HL-60 (cell line): ENCODE data around the gene LMBRD1.
"Not testable (repeated sequence)": the region's sequence is repeated elsewhere in the genome, so short reads cannot be mapped to it uniquely, and the experiment has no call there.

ENCODE experiments used
- POLR2AphosphoS5 ChIP-seq: IDR thresholded peaks from 2 replicates; pipeline ENCODE4 v1.6.1; 2012; ENCODE audit warnings: low read depth
- SPI1 ChIP-seq: IDR thresholded peaks from 2 replicates; pipeline ENCODE4 v1.6.1; 2012; ENCODE audit warnings: low read depth, mild to moderate bottlenecking, borderline replicate concordance
- TF ChIP-seq, protein P1 (sequence below): IDR thresholded peaks from one replicate; pipeline ENCODE4 v1.5.1; 2011; ENCODE audit warnings: low read length, control low read depth, inconsistent platforms; ENCODE audit not compliant: insufficient read depth
- TF ChIP-seq, protein P2 (sequence below): IDR thresholded peaks from 2 replicates; pipeline ENCODE4 v1.6.1; 2012; ENCODE audit warnings: low read depth; ENCODE audit not compliant: insufficient replicate concordance

DNA sequence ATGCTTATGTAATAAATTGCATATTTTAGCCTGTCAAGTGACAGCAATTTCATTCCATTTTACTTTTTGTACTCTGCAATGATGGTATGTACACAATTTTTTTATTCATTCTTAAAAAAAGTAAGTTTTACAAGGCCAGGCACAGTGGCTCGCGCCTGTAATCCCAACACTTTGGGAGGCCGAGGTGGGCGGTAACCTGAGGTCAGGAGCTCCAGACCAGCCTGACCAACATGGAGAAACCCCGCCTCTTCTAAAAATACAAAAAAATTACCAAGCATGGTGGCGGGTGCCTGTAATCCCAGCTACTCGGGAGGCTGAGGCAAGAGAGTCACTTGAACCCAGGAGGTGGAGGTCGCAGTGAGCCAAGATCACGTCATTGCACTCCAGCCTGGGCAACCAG, 130.0 kb downstream of the LMBRD1 start:
- TF ChIP-seq, protein P1, sequence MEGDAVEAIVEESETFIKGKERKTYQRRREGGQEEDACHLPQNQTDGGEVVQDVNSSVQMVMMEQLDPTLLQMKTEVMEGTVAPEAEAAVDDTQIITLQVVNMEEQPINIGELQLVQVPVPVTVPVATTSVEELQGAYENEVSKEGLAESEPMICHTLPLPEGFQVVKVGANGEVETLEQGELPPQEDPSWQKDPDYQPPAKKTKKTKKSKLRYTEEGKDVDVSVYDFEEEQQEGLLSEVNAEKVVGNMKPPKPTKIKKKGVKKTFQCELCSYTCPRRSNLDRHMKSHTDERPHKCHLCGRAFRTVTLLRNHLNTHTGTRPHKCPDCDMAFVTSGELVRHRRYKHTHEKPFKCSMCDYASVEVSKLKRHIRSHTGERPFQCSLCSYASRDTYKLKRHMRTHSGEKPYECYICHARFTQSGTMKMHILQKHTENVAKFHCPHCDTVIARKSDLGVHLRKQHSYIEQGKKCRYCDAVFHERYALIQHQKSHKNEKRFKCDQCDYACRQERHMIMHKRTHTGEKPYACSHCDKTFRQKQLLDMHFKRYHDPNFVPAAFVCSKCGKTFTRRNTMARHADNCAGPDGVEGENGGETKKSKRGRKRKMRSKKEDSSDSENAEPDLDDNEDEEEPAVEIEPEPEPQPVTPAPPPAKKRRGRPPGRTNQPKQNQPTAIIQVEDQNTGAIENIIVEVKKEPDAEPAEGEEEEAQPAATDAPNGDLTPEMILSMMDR: not testable (repeated sequence)
- TF ChIP-seq POLR2AphosphoS5, SPI1: not testable (repeated sequence)
- TF ChIP-seq, protein P2, sequence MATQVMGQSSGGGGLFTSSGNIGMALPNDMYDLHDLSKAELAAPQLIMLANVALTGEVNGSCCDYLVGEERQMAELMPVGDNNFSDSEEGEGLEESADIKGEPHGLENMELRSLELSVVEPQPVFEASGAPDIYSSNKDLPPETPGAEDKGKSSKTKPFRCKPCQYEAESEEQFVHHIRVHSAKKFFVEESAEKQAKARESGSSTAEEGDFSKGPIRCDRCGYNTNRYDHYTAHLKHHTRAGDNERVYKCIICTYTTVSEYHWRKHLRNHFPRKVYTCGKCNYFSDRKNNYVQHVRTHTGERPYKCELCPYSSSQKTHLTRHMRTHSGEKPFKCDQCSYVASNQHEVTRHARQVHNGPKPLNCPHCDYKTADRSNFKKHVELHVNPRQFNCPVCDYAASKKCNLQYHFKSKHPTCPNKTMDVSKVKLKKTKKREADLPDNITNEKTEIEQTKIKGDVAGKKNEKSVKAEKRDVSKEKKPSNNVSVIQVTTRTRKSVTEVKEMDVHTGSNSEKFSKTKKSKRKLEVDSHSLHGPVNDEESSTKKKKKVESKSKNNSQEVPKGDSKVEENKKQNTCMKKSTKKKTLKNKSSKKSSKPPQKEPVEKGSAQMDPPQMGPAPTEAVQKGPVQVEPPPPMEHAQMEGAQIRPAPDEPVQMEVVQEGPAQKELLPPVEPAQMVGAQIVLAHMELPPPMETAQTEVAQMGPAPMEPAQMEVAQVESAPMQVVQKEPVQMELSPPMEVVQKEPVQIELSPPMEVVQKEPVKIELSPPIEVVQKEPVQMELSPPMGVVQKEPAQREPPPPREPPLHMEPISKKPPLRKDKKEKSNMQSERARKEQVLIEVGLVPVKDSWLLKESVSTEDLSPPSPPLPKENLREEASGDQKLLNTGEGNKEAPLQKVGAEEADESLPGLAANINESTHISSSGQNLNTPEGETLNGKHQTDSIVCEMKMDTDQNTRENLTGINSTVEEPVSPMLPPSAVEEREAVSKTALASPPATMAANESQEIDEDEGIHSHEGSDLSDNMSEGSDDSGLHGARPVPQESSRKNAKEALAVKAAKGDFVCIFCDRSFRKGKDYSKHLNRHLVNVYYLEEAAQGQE: not testable (repeated sequence)
